ENCODE results near the gene PRKAG1. TPM values are rescaled to one million over a fixed set of nuclear protein-coding genes. Genes with fewer than 3 reads are reported as not detected.
A peak's percentile ranks its signal among the peaks of the same experiment; 100 is the strongest.

PRKAG1 gene
- polyA plus RNA-seq, 4 donors: 70.5 to 89.8 (median 77.6) TPM

GRCh38 chr12:48970702-48971334 lies 47.8 kb downstream of the PRKAG1 start:
- no peak for DNase-seq (ENCODE audit: low read depth in 4 of 4, low spot score in 2 of 4)

GRCh38 chr12:48969833-48970701 lies 48.5 kb downstream of the PRKAG1 start:
- DNase-seq (ENCODE audit: low read depth in 4 of 4, low spot score in 2 of 4): no peak

- no peak for DNase-seq (ENCODE audit: low read depth in 4 of 4, low spot score in 2 of 4)
Observed at GRCh38 chr12:48969160-48969771, 49.3 kb downstream of the PRKAG1 start.

- DNase-seq (ENCODE audit: low read depth in 4 of 4, low spot score in 2 of 4): no peak
Observed at GRCh38 chr12:48968467-48968866, 50.1 kb downstream of the PRKAG1 start.

- no peak for DNase-seq (ENCODE audit: low read depth in 4 of 4, low spot score in 2 of 4)
Observed at GRCh38 chr12:48967991-48968390, 50.6 kb downstream of the PRKAG1 start.

- no peak for DNase-seq (ENCODE audit: low read depth in 4 of 4, low spot score in 2 of 4)
Observed at GRCh38 chr12:48966177-48966895, 52.2 kb downstream of the PRKAG1 start.

- no peak for DNase-seq (ENCODE audit: low read depth in 4 of 4, low spot score in 2 of 4)
Observed at GRCh38 chr12:48965298-48965838, 53.2 kb downstream of the PRKAG1 start.

- no peak for DNase-seq (ENCODE audit: low read depth in 4 of 4, low spot score in 2 of 4)
Observed at GRCh38 chr12:48961801-48962200, 56.8 kb downstream of the PRKAG1 start.

- no peak for DNase-seq (ENCODE audit: low read depth in 4 of 4, low spot score in 2 of 4)
Observed at GRCh38 chr12:48961331-48961730, 57.2 kb downstream of the PRKAG1 start.

- no peak for DNase-seq (ENCODE audit: low read depth in 4 of 4, low spot score in 2 of 4)
Observed at GRCh38 chr12:48960834-48961233, 57.7 kb downstream of the PRKAG1 start.

- DNase-seq (ENCODE audit: low read depth in 4 of 4, low spot score in 2 of 4): no peak
Observed at GRCh38 chr12:48958049-48958388, 60.6 kb downstream of the PRKAG1 start.

- peak; percentile 71 to 94 (median 90) for DNase-seq (ENCODE audit: low read depth in 4 of 4, low spot score in 2 of 4)
Observed at GRCh38 chr12:48957141-48958048, 61.2 kb downstream of the PRKAG1 start, which contains the start of gene ARF3. Gene ARF3, minus strand, starts transcription at chr12:48957487. Its CDS starts 16,392 bp downstream, at chr12:48941095.

- DNase-seq (ENCODE audit: low read depth in 4 of 4, low spot score in 2 of 4): peak; percentile 72 to 91 (median 80)
Observed at GRCh38 chr12:48956279-48957140, 62.1 kb downstream of the PRKAG1 start.

- DNase-seq (ENCODE audit: low read depth in 4 of 4, low spot score in 2 of 4): no peak
Observed at GRCh38 chr12:48954841-48955501, 63.6 kb downstream of the PRKAG1 start.

GRCh38 chr12:48954061-48954460 lies 64.5 kb downstream of the PRKAG1 start:
- no peak for DNase-seq (ENCODE audit: low read depth in 4 of 4, low spot score in 2 of 4)

- no peak for DNase-seq (ENCODE audit: low read depth in 4 of 4, low spot score in 2 of 4)
Observed at GRCh38 chr12:48952691-48953090, 65.9 kb downstream of the PRKAG1 start.
